Cardiac septum (tissue), 1 donor: ENCODE measurements around the gene PRKAR1A. TPM values are rescaled to one million over a fixed set of nuclear protein-coding genes. Genes with fewer than 3 reads are reported as not detected.

ENCODE experiments used
- DNase-seq: peaks from one replicate; pipeline ENCODE4 v3.0.0-alpha.2; 2020; ENCODE audit warnings: low spot score
- intact Hi-C: fragments of 100-400 bp; cut with DNase I; formaldehyde crosslinking; loops from one replicate; pipeline ENCODE4 v1.14.0; 2022
- total RNA-seq: library from RNA; stranded (reverse); fragmentation: NEBNext Ultra II Directional; extraction: Animal tissue kit (Norgen Biotek cat#: 25700); gene quantifications from one replicate; pipeline ENCODE4 v1.2.1, GENCODE V29; 2021
- donor health status: DM: no; HTN: no; CAD: no.

The PRKAR1A gene
- total RNA-seq, 1 donor from 2014 or later = 967 TPM

DNA sequence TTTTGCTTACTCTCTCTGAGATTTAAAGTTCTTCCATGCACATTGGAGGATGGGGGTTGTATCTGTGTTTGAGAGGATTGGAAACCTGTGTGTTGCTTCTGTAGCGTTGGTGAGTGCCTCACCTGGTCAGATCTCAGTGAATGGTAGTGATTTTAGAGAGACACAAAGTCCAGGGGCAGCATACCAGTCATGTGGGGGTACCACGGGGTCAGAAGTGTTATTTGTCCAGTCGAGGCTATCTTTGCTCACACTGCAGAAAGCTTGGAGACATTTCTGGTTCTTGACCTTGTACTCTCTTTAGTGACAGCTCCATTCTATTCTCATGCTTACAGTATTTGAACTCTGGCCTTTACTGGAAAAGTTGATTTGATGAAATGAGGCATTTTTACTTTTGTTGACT is 23.7 kb downstream of the PRKAR1A start:
- intact Hi-C loops = loop anchor here (5.0 to 10.0 kb wide), 2 partner anchors 66 to 229 kb away; partner anchors contain the start of gene FAM20A

DNA sequence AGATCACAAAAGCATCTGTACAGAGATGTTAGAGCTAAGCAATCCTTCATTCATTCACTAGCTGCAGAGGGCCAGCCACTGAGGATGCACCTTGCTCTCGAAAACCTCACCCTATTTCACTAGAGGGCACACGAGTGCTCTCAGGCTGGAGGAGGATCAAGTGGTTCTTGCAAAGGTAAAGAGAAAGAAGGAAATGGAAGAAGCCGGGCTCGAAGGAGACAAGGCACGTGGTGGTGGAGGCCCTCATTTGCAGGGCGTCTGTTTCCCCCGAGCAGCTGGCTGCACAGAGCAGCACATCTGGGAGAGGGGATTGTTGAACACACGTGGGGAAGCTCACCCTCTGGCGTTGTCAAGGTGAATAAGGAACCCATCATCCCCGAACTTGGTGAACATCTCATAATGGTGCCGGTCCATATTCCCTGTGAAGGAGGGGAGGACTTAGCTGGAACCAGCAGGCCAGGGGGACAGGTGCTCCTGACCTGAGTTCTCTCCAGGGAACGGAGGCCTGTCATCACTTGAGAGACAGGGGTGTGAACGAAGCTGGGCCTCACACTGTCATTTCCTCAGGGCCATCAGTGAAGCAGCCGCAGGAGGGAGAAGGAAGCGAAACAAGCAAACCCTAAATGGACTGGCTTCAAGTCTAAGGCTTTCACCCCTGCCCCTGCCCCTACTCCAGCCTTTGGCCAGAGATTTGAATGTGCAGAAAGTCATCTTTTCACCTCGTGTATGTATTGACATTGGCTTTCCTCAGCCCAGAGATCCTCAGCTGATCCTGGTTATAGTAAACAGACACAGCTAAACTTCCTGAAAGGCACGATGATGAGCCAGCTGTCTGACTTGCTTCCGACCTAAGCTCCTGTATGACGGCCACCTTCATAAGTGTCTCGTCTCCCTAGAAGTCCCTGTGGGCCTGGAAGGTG is 27.6 kb downstream of the PRKAR1A start:
- intact Hi-C loops = loop anchor here (5.0 to 10.0 kb wide), 2 partner anchors 62 to 225 kb away; partner anchors contain the start of gene FAM20A
- no peak for DNase-seq

More for the DNA sequence above, 23.7 kb downstream of the PRKAR1A start:
- DNase-seq = no peak

DNA sequence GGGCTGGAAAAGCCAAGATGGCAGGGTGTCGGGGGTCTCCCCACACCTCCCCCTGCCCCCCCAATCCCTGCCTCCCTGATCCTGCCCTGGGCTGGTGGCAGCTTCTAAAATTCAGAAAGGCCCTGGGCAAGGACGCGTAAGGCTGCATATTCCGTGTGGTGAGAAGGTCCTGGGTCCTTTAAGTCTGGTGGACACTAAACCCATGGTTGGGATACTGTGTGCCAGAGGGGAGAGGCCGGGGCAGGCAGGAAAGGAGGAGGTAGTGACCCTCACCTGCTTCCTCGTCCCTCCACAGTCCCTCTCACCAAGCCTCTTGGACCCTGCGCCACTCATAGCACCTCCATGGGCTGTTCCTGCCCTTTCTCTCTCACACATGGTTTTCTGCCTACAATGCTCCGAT is 28.8 kb downstream of the PRKAR1A start:
- DNase-seq = no peak
- intact Hi-C loops = no loop called here

DNA sequence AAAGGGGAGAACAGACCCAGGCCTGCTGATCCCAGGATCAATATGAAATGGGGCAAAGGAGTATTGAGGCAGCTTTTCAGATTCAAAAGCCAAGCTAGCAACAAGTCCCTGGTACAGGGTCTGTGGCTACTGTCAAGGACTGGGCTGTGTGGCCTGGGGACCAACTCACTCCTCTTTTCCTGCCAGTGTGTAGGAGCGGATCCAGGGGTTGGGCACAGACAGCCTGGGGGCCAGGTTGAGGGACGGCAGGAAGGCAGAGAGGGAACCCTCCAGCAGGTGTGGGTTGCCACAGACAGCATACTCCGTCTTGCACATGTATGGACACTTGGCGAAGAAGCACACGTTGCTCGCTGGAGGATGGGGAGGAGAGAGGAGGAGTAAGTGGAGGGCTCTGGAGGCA is 29.6 kb downstream of the PRKAR1A start:
- DNase-seq = no peak
- intact Hi-C loops = no loop called here

DNA sequence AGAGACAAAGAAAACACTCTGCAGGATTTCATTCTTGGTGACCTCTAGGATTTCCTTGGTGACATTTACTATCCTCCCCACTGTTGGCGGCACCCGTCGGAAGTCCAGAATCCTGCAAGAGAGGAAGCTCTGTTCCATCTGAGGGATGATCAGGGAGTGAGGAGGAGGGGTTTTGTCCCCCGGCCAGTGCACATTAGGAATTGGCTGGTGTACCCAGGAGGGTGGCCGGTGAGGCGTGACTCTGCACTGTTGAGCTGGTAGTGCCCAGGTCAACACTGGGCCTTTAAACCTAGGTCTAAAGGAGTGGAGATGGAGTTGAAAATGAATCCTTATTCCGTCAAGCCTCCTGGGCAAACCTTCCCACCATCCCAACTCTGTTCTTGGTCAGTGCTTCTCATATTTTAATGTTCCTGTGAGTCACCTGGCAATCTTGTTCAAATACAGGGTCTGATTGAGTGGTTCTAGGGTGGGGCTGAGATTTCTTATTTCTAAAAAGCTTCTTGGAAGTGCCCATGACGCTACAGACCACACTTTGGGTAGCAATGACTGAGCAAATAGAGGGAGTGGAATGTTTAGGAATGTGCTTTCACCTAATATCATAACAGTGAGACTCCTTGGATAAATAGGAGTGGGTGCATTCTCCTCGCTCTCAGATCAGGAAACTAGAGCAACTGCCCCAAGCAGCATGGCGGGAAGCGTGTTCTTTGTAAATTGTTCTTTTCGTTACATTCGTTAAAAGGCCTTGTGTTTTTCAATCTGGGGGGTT is 30.7 kb downstream of the PRKAR1A start:
- intact Hi-C loops = no loop called here
- no peak for DNase-seq

DNA sequence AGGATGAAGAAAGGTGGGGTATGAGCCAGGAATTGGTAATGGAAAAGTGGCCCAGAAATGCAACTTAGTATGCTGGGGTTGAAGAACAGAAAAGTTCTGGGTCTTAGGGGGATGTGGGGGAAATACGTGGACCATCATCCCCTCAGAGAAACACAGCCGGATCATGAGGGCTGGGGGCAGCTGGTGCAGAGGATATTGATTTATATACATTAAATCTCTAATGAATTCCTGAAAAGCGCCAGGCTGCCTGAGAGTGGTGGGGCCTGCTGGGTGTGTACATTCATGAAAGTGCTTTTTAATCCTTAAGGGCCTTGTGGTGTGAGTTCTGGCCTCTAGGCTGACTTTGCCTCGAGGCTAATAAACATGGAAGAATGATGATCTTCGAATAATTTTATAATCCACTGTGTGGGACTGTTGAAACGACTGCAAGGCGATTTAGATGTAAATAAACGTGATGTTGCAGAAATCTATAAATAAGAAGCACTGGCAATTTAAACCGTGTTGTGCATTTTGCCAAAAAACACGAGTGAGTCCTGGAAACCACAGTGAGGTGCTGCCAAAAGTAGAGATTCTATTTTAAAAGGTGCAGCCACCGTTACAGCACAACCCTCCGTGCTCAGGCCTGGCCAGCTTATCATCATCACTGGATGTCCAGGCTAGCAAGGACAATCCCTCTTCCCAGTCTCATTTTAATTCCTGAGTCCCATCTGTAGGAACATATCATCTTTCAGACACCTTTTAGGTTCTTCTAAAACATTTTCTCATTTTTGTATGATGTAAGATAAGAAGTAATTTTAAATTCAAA is 32.1 kb downstream of the PRKAR1A start:
- no peak for DNase-seq
- intact Hi-C loops = no loop called here

DNA sequence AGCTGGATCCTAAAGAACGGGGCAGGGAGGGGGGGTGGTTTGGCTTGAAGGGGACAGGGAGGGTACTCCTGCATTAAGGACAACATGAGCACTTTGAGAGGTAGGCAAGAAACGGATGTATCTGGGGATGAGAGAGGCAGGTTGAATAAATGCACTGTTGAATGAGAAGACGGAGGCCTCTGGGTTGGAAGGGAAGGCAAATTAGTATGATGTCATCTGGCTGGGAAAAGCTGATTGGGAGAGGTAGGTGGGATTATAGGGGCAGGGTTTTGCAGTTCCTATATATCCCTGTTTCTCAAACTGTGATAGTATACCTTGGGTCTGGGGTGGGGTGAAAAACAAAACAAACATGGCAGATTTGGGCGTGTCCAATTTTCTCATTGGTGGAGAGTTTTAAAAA is 44.3 kb downstream of the PRKAR1A start:
- DNase-seq = no peak
- intact Hi-C loops = no loop called here

DNA sequence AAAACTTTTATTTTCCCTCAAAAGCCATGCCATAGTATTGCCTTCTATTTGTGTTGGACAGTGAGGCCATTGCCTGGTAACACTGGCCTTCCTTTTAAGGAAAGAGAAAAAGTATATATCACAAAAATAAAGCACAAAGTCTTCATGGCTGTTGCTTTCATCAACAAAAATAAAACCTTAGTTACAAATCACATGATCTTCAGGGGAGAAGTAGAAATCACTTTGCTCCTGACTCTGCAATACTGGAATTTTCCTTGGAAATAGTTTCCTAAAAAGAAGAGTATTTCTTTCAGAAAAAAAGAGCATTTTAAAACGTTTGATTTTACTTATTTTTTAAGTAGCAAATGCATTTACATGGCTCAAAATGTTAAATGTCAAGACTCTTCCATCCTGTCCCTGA is 47.1 kb downstream of the PRKAR1A start:
- intact Hi-C loops = no loop called here
- DNase-seq = no peak

DNA sequence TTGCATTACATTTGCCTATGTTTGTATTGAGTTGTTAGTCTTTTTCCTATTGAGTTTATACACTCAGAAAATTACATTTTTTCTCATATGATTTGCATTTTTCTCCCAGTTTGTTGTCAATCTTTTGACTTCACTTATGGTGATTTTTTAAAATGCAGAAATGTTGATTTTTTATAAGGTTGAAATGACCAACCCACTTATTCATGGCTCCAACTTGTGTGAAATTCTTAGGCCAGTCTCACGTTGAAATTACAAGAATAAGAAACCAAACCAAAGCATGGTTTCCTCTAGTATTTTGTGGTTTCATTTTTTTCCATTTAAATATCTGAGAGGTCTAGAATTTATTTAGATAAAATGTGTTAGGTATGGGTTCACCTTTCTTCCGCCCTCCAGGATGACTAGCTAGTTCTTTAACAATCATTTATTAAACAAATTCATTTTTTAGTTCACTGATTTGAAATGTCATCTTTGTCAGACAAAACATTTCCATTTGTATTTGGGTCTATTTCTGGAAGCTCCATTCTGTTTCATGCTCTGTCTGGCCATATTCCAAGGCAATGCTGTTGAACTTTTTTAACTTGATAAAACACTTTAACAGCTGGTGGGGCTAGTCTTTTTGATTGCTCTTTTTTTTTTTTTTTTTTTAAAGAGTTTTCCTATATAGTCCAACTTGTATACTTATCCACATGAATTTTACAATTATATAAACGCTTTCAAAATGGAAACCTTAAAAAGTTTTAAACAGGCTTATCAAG is 48.9 kb downstream of the PRKAR1A start:
- intact Hi-C loops = loop anchor here (5.0 kb wide), 1 partner anchor 51 kb away; no protein-coding TSS in a partner anchor

DNA sequence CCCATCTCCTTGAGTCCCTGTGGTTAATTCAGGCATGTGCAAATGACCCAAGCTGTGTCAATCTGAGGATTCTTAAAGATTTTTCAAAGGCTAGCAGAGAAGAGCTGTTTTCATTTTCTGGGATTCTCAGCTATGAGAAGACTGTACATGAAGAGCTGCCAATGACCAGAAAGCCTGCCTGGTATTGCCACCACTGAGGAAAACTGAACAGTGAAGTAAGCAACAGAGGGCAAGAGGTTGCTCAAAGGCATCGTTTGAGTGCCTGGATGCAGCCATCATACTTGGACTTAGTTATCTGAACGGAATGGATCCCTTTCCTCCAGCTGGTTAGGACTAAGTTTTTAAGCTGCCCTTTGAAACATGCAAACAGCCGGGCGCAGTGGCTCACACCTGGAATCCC is 50.5 kb downstream of the PRKAR1A start:
- DNase-seq = no peak
- intact Hi-C loops = loop anchor here (5.0 kb wide), 1 partner anchor 50 kb away; no protein-coding TSS in a partner anchor

More for the DNA sequence above, 48.9 kb downstream of the PRKAR1A start:
- no peak for DNase-seq

DNA sequence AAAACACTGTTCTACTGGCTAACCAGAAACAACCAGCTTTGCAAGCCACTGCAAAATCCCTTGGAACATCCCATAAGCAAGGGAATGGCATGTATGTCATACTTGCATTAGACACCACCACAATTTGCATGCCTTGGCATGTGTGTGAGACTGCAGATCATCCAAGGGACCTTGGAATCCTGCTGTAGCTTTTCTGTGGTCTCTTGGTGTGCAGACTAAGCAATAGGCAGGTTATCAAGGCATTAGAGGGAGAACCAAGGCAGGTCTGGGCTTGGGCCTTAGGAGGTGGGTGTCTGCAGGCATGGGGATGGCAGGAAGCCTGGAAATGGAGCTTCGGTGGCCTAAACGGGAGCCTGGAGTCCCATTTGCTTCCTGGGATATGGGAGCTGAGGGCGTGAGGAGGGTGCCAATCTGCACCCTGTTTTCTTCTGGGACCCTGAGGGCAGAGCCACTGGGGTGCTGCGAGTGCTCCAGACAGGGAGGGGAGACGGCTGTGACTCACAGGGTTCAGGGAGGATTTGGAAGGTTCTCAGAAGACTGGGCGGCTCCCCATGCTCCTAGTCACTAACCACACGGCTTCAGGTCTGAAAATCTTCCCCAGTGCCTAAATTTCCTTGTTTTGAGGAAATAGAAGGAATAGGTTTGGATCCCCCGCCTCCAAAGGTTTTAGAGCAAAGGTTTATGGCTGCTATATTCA is 52.3 kb downstream of the PRKAR1A start:
- intact Hi-C loops = loop anchor here (5.0 kb wide), 1 partner anchor 48 kb away; no protein-coding TSS in a partner anchor
- no peak for DNase-seq

DNA sequence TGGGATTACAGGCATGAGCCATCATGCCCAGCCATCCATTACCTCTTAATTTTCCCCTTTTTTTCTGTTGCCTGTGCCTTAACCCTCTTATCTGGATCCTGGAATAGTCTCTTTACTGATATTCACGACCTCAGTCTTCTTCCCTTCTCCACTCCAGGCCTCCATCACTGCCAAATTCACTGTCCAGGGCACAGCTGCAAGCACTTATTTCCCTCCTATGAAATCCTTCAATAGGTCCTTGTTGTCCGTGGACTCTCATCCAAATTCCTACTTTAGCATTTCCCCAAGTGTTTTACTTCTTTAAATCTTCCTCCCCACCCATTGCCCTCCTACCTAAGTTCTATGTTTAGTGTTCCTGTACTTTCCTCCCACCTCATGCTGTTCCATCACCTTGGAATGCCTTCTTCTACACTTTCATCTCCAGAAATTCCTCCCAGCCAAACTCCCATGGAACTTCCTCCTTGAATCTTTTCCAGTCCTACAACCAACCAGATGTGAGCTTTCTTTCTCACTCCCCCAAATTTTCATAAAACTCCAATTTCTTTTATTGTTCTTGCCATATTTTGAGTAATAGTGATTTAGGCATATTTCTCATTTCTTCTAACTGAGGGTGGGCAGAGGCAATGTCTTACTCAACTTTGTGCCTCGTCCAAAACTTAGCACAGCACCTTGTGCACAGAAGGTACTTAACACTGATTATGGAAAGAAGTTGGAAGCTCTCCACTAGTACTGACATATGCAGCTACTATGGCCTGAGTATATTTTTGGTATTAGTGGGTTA is 53.6 kb downstream of the PRKAR1A start:
- intact Hi-C loops = no loop called here
- DNase-seq = no peak

DNA sequence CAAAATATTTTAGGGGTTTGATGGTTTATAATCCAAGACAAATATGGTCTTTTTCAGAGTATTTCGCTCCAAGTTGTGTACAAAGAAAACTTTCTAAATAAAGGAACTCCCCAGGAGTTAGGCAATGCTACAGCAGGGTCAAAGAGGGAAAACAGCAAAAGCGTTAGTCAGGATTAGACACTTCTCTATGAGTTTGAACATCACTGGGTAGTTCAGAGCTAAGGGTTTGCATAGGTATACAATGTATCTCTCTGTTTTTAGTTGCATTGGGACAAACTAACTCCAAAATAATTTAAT is 54.2 kb downstream of the PRKAR1A start:
- intact Hi-C loops = no loop called here
- no peak for DNase-seq

DNA sequence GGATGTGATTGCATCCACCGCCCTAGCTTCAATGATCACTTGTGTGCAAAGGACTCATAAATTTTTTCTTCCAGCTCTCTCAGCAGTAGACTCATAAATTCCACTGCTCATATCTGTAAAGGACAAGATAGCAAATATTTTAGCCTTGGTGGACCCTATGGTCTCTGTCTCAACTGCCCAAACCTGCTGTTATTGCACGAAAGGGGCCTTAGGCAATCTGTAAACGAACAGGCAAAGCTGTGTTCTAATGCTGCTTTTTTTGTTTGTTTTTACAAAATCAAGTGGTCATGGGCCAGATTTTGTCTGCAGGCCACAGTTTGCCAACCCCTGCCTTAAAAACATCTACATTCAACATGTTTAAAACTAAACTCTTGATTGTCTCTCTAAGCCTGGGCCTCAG is 54.8 kb downstream of the PRKAR1A start:
- intact Hi-C loops = no loop called here
- DNase-seq = no peak

DNA sequence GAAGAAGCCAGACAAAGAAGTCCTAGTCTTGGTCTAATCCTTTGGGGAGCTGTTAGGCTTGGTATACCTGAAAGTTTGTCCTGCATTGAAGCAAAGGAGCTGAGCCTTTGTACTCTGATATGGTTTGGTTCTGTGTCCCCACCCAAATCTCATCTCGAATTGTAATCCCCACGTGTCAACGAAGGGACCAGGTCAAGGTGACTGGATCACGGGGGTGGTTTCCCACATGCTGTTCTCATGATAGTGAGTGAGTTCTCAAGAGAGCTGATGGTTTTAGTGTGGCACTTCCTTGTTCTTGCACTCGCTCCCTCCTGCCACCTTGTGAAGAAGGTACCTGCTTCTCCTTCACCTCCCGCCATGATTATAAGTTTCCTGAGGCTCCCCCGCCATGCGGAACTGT is 55.4 kb downstream of the PRKAR1A start:
- DNase-seq = no peak
- intact Hi-C loops = no loop called here

DNA sequence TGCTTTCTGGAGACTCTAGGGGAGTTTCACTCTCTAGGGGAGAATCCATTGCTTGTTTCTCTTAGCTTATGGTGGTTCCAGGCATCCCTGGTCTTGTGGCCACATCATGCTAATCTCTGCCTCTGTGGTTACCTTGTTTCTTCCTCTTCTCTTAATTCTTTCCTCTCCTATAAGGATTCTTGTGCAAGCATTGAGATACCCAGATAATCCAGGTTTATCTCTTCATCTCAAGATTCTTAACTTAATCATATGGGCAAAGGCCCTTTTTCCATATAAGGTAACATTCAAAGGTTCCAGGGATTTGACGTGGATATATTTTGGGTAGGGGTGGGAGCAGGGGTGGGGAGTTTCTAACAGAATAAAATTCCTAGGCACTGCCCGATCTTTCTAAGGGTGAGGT is 56.4 kb downstream of the PRKAR1A start:
- intact Hi-C loops = no loop called here
- DNase-seq = no peak

DNA sequence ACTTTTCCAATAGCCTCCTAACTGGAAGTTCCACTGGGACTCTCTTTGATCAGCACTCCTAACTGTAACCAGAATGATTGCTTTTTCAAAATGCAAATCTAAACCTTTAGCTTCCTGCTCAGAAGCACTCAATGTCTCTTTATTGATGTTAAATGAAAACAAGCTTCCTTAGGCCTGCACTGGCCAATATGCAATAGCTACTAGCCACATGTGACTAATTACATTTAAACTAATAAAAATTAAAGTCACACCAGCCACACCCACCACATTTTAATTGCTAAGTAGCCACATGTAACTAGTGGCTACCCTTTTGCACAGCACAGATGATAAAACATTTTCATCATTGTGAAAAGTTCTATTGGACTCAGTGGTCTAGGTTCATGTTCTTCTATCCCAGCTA is 57.1 kb downstream of the PRKAR1A start:
- intact Hi-C loops = no loop called here
- DNase-seq = no peak

DNA sequence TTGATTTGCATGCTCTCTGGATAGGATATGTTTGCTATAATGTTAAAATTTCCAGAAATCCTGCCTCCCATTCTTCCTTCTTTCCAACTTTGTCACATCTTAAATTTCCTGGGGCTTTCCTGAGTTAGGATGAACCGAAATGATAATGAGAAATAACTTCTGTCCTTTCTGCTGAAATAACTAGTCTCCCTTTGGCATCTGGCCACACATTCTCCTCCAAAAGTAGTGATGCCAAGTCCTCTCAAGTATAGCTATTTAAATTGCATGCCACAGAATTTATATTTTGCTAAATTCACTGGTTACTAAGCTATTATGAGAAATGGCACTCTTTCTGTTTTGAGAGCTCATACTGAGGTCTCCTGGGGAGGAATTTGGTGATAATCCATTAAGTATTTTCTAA is 58.3 kb downstream of the PRKAR1A start:
- intact Hi-C loops = loop anchor here (10.0 kb wide), 1 partner anchor 114 kb away; no protein-coding TSS in a partner anchor
- no peak for DNase-seq
